ENCODE measurements around the gene POGLUT3. TPM values are rescaled to one million over a fixed set of nuclear protein-coding genes. Genes with fewer than 3 reads are reported as not detected.

Gene POGLUT3
- total and polyA plus RNA-seq, 9 of the 15 experiments (the other 6 are each of a cell fraction or from before 2014, with no cell fraction given), result 4.6 to 29.7 (median 17.8) TPM

DNA sequence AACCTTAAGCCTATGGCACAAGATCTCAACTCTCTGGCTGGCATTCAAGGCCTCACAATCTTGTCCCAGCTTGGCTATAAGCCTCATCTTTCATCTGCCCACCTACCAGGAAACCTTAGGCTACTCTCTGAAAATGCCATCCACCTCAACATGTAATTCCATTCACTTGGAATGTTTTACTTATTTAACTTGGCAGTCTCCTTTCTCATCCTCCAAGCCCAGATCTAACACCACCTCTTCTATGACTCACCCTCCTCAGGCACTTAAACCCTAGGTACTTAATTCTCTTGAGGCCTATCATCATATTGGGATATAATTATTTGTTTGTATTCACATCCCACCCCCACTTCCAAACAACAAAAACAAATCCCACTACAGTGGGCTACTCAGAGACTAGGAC lies 15.0 kb downstream of the POGLUT3 start:
- FAIRE-seq, result no peak
- intact Hi-C loops (cut with micrococcal nuclease), result no loop called here
- TF ChIP-seq JUND (IDR thresholded peaks at IDR 0.05; ENCODE audit: borderline replicate concordance, low read depth, low read length) (no peak), JUND (tag; IDR thresholded peaks at IDR 0.05; ENCODE audit: borderline replicate concordance, low read depth, low read length) (no peak), KDM5B (IDR thresholded peaks at IDR 0.05; ENCODE audit: insufficient replicate concordance, low read depth, low read length) (no peak), SREBF2 (CRISPR knock-in tag; IDR thresholded peaks at IDR 0.05) (no peak), PURB (CRISPR knock-in tag; IDR thresholded peaks at IDR 0.05; ENCODE audit: low read depth) (no peak), FOXJ3 (CRISPR knock-in tag; IDR thresholded peaks at IDR 0.05) (no peak), CREBBP (IDR thresholded peaks at IDR 0.05; ENCODE audit: low read depth, low read length) (no peak), MXI1 (IDR thresholded peaks at IDR 0.05; ENCODE audit: low read depth, low read length) (no peak), FOXO4 (CRISPR knock-in tag; IDR thresholded peaks at IDR 0.05) (no peak), HCFC1 (IDR thresholded peaks at IDR 0.05; ENCODE audit: low read depth, low read length) (no peak), MYC (IDR thresholded peaks at IDR 0.05; ENCODE audit: low read depth, low read length) (no peak), MYC (CRISPR knock-in tag; IDR thresholded peaks at IDR 0.05; ENCODE audit: borderline replicate concordance, low read depth) (no peak), MAFG (tag; conservative IDR thresholded peaks at IDR 0.05) (no peak), ZBTB7A (IDR thresholded peaks at IDR 0.05; ENCODE audit: borderline replicate concordance, control insufficient read depth, low read depth, low read length) (no peak), ZNF592 (IDR thresholded peaks at IDR 0.05) (no peak), ZNF445 (CRISPR knock-in tag; IDR thresholded peaks at IDR 0.05; ENCODE audit: low read depth) (no peak), ZBTB17 (CRISPR knock-in tag; IDR thresholded peaks at IDR 0.05) (no peak), GATAD2B (IDR thresholded peaks at IDR 0.05; ENCODE audit: borderline replicate concordance) (no peak)
- TF ChIP-seq, protein P1, sequence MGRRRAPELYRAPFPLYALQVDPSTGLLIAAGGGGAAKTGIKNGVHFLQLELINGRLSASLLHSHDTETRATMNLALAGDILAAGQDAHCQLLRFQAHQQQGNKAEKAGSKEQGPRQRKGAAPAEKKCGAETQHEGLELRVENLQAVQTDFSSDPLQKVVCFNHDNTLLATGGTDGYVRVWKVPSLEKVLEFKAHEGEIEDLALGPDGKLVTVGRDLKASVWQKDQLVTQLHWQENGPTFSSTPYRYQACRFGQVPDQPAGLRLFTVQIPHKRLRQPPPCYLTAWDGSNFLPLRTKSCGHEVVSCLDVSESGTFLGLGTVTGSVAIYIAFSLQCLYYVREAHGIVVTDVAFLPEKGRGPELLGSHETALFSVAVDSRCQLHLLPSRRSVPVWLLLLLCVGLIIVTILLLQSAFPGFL (CRISPR knock-in tag; IDR thresholded peaks at IDR 0.05), result no peak

More for the DNA sequence above, 15.0 kb downstream of the POGLUT3 start:
- no peaks in the 10 kb centered on the region for H4K20me1 ChIP-seq (replicated peaks; ENCODE audit: control insufficient read depth, insufficient read depth, low read length)
- no peaks in the 10 kb centered on the region for H3K9me1 ChIP-seq (ENCODE audit: control insufficient read depth, insufficient read depth, low read length)
- H3K79me2 ChIP-seq (ENCODE audit: control insufficient read depth, insufficient read depth, low read length), result no peaks in the 10 kb centered on the region
- no peaks in the 10 kb centered on the region for H3K27me3 ChIP-seq (ENCODE audit: control insufficient read depth in 2 of 2, insufficient read depth in 2 of 2, low read length in 2 of 2)
- H3K9me3 ChIP-seq (replicated peaks; ENCODE audit: control insufficient read depth, insufficient read depth, low read depth, low read length), result no peaks in the 10 kb centered on the region
- BruUV-seq (replicated peaks), result no TSS peak
- H3K4me1 ChIP-seq (replicated peaks in 1 of 2; ENCODE audit: control insufficient read depth in 2 of 2, insufficient read depth in 2 of 2, low read length in 2 of 2), result no peaks in the 10 kb centered on the region
- no peak for DNase-seq (ENCODE audit: extremely low read depth in 1 of 4, low spot score in 3 of 4)
- H3K27ac ChIP-seq (ENCODE audit: extremely low read depth, low read depth, low read length), result no peak overlapping the region
- H3K36me3 ChIP-seq (ENCODE audit: control insufficient read depth, insufficient read depth, low read length), result peaks cover 63% of the 10 kb centered on the region
- H2AFZ ChIP-seq (ENCODE audit: low read depth, low read length), result no peak overlapping the region
- no peak for ATAC-seq
- ChIA-PET CTCF (ENCODE audit: low intra/inter-chr PET ratio) (no interaction called here), POLR2A (interaction anchor here (3.6 kb wide), 1 partner anchor 16 kb away, joined by 11 read pairs; the partner anchor contains the start of gene C11orf65)
- H3K9ac ChIP-seq (ENCODE audit: insufficient read depth in 1 of 2, low read depth in 2 of 2, low read length in 2 of 2), result no peak overlapping the region
- H3K4me3 ChIP-seq, result no peak overlapping the region
- H3K4me2 ChIP-seq (ENCODE audit: insufficient read depth, low read length), result no peak overlapping the region
- in situ Hi-C loops (cut with MboI), result no loop called here

Data from K562 (cell line).